ENCODE measurements around the gene MED13.
A peak's percentile ranks its signal among the peaks of the same experiment; 100 is the strongest.

Gene MED13

GRCh38 chr17:62038248-62038647, 26.8 kb downstream of the MED13 start:
- no CpG with 5 or more reads among the region's 1 CpG for WGBS (ENCODE audit: extremely low coverage, insufficient coverage, insufficient read length)

GRCh38 chr17:62033317-62033716, 31.8 kb downstream of the MED13 start:
- Histone ChIP-seq H2AK5ac (ENCODE audit: low read length) (no peak overlapping the region), H3K36me3 (ENCODE audit: control insufficient read depth in 1 of 2, insufficient read depth in 2 of 2, low read length in 2 of 2) (peaks cover 26 to 31% of the 10 kb centered on the region in 2 experiments), H4K12ac (ENCODE audit: low read depth, low read length) (no peak overlapping the region), H3K23ac (ENCODE audit: low read length) (no peak overlapping the region), H2BK12ac (ENCODE audit: low read length) (no peak overlapping the region), H2AFZ (ENCODE audit: insufficient read depth, low read length, poor library complexity) (no peak overlapping the region), H3K27ac (ENCODE audit: low read depth, low read length) (no peak overlapping the region), H3K4me3 (ENCODE audit: low read depth, low read length) (no peak overlapping the region), H2BK120ac (ENCODE audit: insufficient read depth, low read length, poor library complexity) (no peak overlapping the region), H4K8ac (ENCODE audit: low read depth, low read length) (no peak overlapping the region), H2BK5ac (ENCODE audit: low read depth, low read length, poor library complexity) (no peak overlapping the region), H3K4me2 (ENCODE audit: low read length) (no peak overlapping the region), H3K18ac (ENCODE audit: low read length) (no peak overlapping the region), H3K79me2 (ENCODE audit: control insufficient read depth, insufficient read depth, low read length, poor library complexity) (peaks cover 2% of the 10 kb centered on the region), H3K79me1 (ENCODE audit: low read length) (no peaks in the 10 kb centered on the region), H3K4me1 (ENCODE audit: control insufficient read depth in 1 of 2, insufficient read depth in 2 of 2, low read length in 2 of 2) (no peaks in the 10 kb centered on the region), H3K27me3 (ENCODE audit: insufficient read depth, low read length) (no peaks in the 10 kb centered on the region), H3K9ac (ENCODE audit: low read length) (no peak overlapping the region), H3K9me3 (ENCODE audit: insufficient read depth, low read depth, low read length) (peaks cover 3% of the 10 kb centered on the region), H4K91ac (ENCODE audit: low read depth, low read length) (no peak overlapping the region), H3K4ac (ENCODE audit: low read depth, low read length) (no peak overlapping the region), H3K14ac (ENCODE audit: low read length) (no peak overlapping the region)
- no peak for DNase-seq

More at GRCh38 chr17:62038248-62038647, 26.8 kb downstream of the MED13 start:
- Histone ChIP-seq H3K18ac (ENCODE audit: low read length) (no peak overlapping the region), H3K4me2 (ENCODE audit: low read length) (no peak overlapping the region), H3K4me3 (ENCODE audit: low read depth, low read length) (no peak overlapping the region), H2BK120ac (ENCODE audit: insufficient read depth, low read length, poor library complexity) (no peak overlapping the region), H4K12ac (ENCODE audit: low read depth, low read length) (no peak overlapping the region), H2AK5ac (ENCODE audit: low read length) (no peak overlapping the region), H3K14ac (ENCODE audit: low read length) (no peak overlapping the region), H3K27ac (ENCODE audit: low read depth, low read length) (no peak overlapping the region), H3K27me3 (ENCODE audit: insufficient read depth, low read length) (no peaks in the 10 kb centered on the region), H3K79me1 (ENCODE audit: low read length) (no peaks in the 10 kb centered on the region), H2AFZ (ENCODE audit: insufficient read depth, low read length, poor library complexity) (no peak overlapping the region), H3K36me3 (ENCODE audit: control insufficient read depth in 1 of 2, insufficient read depth in 2 of 2, low read length in 2 of 2) (peaks cover 22 to 26% of the 10 kb centered on the region in 2 experiments), H2BK5ac (ENCODE audit: low read depth, low read length, poor library complexity) (no peak overlapping the region), H3K9ac (ENCODE audit: low read length) (no peak overlapping the region), H2BK12ac (ENCODE audit: low read length) (no peak overlapping the region), H3K79me2 (ENCODE audit: control insufficient read depth, insufficient read depth, low read length, poor library complexity) (peaks cover 2% of the 10 kb centered on the region), H3K23ac (ENCODE audit: low read length) (no peak overlapping the region), H4K91ac (ENCODE audit: low read depth, low read length) (no peak overlapping the region), H3K9me3 (ENCODE audit: insufficient read depth, low read depth, low read length) (no peaks in the 10 kb centered on the region), H3K4ac (ENCODE audit: low read depth, low read length) (peak overlapping the region; percentile 75), H4K8ac (ENCODE audit: low read depth, low read length) (peak overlapping the region; percentile 28), H3K4me1 (ENCODE audit: control insufficient read depth in 1 of 2, insufficient read depth in 2 of 2, low read length in 2 of 2) (no peaks in the 10 kb centered on the region)
- DNase-seq, result no peak

- no peaks in the 10 kb centered on the region for H3K79me1 ChIP-seq (ENCODE audit: low read length)
- no peak overlapping the region for H3K4me2 ChIP-seq (ENCODE audit: low read length)
- H3K18ac ChIP-seq (ENCODE audit: low read length), result no peak overlapping the region
- H2BK120ac ChIP-seq (ENCODE audit: insufficient read depth, low read length, poor library complexity), result no peak overlapping the region
- no peak overlapping the region for H3K4me3 ChIP-seq (ENCODE audit: low read depth, low read length)
- no peaks in the 10 kb centered on the region for H3K27me3 ChIP-seq (ENCODE audit: insufficient read depth, low read length)
- no peak overlapping the region for H3K27ac ChIP-seq (ENCODE audit: low read depth, low read length)
- H4K12ac ChIP-seq (ENCODE audit: low read depth, low read length), result no peak overlapping the region
- no peaks in the 10 kb centered on the region for H3K79me2 ChIP-seq (ENCODE audit: control insufficient read depth, insufficient read depth, low read length, poor library complexity)
- no peak overlapping the region for H2AK5ac ChIP-seq (ENCODE audit: low read length)
- WGBS (ENCODE audit: extremely low coverage, insufficient coverage, insufficient read length), result no CpG with 5 or more reads among the region's 2 CpGs
- no peak for DNase-seq
- H3K14ac ChIP-seq (ENCODE audit: low read length), result no peak overlapping the region
- H3K4ac ChIP-seq (ENCODE audit: low read depth, low read length), result no peak overlapping the region
- H3K9me3 ChIP-seq (ENCODE audit: insufficient read depth, low read depth, low read length), result peaks cover 3% of the 10 kb centered on the region
- no peak overlapping the region for H4K8ac ChIP-seq (ENCODE audit: low read depth, low read length)
- H3K23ac ChIP-seq (ENCODE audit: low read length), result no peak overlapping the region
- peaks cover 23 to 33% of the 10 kb centered on the region in 2 experiments for H3K36me3 ChIP-seq (ENCODE audit: control insufficient read depth in 1 of 2, insufficient read depth in 2 of 2, low read length in 2 of 2)
- no peak overlapping the region for H4K91ac ChIP-seq (ENCODE audit: low read depth, low read length)
- no peak overlapping the region for H2AFZ ChIP-seq (ENCODE audit: insufficient read depth, low read length, poor library complexity)
- no peaks in the 10 kb centered on the region for H3K4me1 ChIP-seq (ENCODE audit: control insufficient read depth in 1 of 2, insufficient read depth in 2 of 2, low read length in 2 of 2)
- no peak overlapping the region for H2BK5ac ChIP-seq (ENCODE audit: low read depth, low read length, poor library complexity)
- H2BK12ac ChIP-seq (ENCODE audit: low read length), result no peak overlapping the region
- no peak overlapping the region for H3K9ac ChIP-seq (ENCODE audit: low read length)
Observed at GRCh38 chr17:62032480-62032879, 32.6 kb downstream of the MED13 start.

- no peaks in the 10 kb centered on the region for H3K79me1 ChIP-seq (ENCODE audit: low read length)
- H2BK5ac ChIP-seq (ENCODE audit: low read depth, low read length, poor library complexity), result no peak overlapping the region
- no peaks in the 10 kb centered on the region for H3K79me2 ChIP-seq (ENCODE audit: control insufficient read depth, insufficient read depth, low read length, poor library complexity)
- WGBS (ENCODE audit: extremely low coverage, insufficient coverage, insufficient read length), result no CpG with 5 or more reads among the region's 6 CpGs
- peaks cover 3% of the 10 kb centered on the region for H3K9me3 ChIP-seq (ENCODE audit: insufficient read depth, low read depth, low read length)
- DNase-seq, result no peak
- H3K27ac ChIP-seq (ENCODE audit: low read depth, low read length), result no peak overlapping the region
- no peak overlapping the region for H4K12ac ChIP-seq (ENCODE audit: low read depth, low read length)
- H3K4me3 ChIP-seq (ENCODE audit: low read depth, low read length), result no peak overlapping the region
- H3K4ac ChIP-seq (ENCODE audit: low read depth, low read length), result no peak overlapping the region
- peaks cover 26 to 34% of the 10 kb centered on the region in 2 experiments for H3K36me3 ChIP-seq (ENCODE audit: control insufficient read depth in 1 of 2, insufficient read depth in 2 of 2, low read length in 2 of 2)
- no peak overlapping the region for H3K18ac ChIP-seq (ENCODE audit: low read length)
- no peak overlapping the region for H2BK12ac ChIP-seq (ENCODE audit: low read length)
- H2BK120ac ChIP-seq (ENCODE audit: insufficient read depth, low read length, poor library complexity), result no peak overlapping the region
- no peak overlapping the region for H3K4me2 ChIP-seq (ENCODE audit: low read length)
- H2AK5ac ChIP-seq (ENCODE audit: low read length), result no peak overlapping the region
- no peak overlapping the region for H4K91ac ChIP-seq (ENCODE audit: low read depth, low read length)
- H3K9ac ChIP-seq (ENCODE audit: low read length), result no peak overlapping the region
- H3K14ac ChIP-seq (ENCODE audit: low read length), result no peak overlapping the region
- no peak overlapping the region for H3K23ac ChIP-seq (ENCODE audit: low read length)
- H4K8ac ChIP-seq (ENCODE audit: low read depth, low read length), result no peak overlapping the region
- no peaks in the 10 kb centered on the region for H3K27me3 ChIP-seq (ENCODE audit: insufficient read depth, low read length)
- no peak overlapping the region for H2AFZ ChIP-seq (ENCODE audit: insufficient read depth, low read length, poor library complexity)
- H3K4me1 ChIP-seq (ENCODE audit: control insufficient read depth in 1 of 2, insufficient read depth in 2 of 2, low read length in 2 of 2), result no peaks in the 10 kb centered on the region
Observed at GRCh38 chr17:62030264-62030663, 34.8 kb downstream of the MED13 start.
